Type B pancreatic cell (in vitro differentiated cells): ENCODE measurements around the gene FXYD7. TPM values are rescaled to one million over a fixed set of nuclear protein-coding genes. Genes with fewer than 3 reads are reported as not detected.

ENCODE experiments used
- DNase-seq: peaks from one replicate; pipeline ENCODE4 v3.0.0; 2021; ENCODE audit warnings: mixed read lengths; ENCODE audit not compliant: unreplicated experiment; ENCODE audit errors: extremely low spot score
- H3K27ac Mint-ChIP-seq: 2 replicates; pipeline ENCODE4 v1.8.0; 2021; ENCODE audit warnings: mild to moderate bottlenecking, mixed read lengths
- H3K27me3 Mint-ChIP-seq: 2 replicates; pipeline ENCODE4 v1.8.0; 2021; ENCODE audit warnings: mixed read lengths
- H3K36me3 Mint-ChIP-seq: 2 replicates; pipeline ENCODE4 v1.8.0; 2021; ENCODE audit warnings: mixed read lengths
- H3K4me1 Mint-ChIP-seq: one replicate; pipeline ENCODE4 v1.8.0; 2021; ENCODE audit warnings: mixed read lengths; ENCODE audit not compliant: unreplicated experiment
- H3K4me3 Mint-ChIP-seq: 2 replicates; pipeline ENCODE4 v1.8.0; 2021; ENCODE audit warnings: mild to moderate bottlenecking, mixed read lengths
- H3K9me3 Mint-ChIP-seq: 2 replicates; pipeline ENCODE4 v1.8.0; 2021; ENCODE audit warnings: mixed read lengths
- total RNA-seq: library from RNA; stranded (reverse); gene quantifications from 2 replicates; pipeline ENCODE4 v1.2.1, GENCODE V29; 2021; ENCODE audit warnings: low replicate concordance
- TF ChIP-seq, protein P1 (sequence below): fragments of 200-600 bp; sonication (generic); conservative IDR thresholded peaks from 2 replicates; pipeline ENCODE4 v1.5.0; 2021; ENCODE audit warnings: antibody characterized with exemption, mild to moderate bottlenecking

Gene FXYD7
- total RNA-seq, 1 donor from 2014 or later: 1.5 TPM

DNA sequence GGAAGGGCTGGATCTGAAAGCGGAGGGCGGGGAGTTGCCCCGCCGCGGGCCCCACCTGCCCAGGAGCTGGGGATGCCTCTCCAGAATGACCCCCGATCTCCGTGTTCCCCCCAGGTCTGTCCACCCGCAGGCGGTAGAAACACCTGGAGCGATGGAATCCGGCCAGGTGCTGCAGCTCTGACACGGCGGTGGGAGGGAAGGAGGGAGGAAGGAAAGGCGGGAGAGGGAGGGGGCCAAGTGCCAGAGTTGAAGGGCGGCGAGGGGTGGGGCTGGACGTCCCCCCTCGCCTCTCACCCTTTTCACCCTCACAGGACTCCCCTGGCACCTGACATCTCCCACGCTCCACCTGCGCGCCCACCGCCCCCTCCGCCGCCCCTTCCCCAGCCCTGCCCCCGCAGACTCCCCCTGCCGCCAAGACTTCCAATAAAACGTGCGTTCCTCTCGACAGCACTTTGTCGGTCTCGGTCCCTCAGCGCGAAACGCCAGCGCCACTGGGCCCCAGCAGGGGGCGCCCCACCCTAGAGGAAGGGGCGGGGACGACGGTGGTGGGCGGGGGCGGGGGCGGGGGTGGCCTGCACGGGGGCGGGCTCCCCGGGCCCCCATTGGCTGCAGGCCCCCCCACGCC is 337 bp upstream of the FXYD7 start:
- no peak overlapping the region for H3K27ac Mint-ChIP-seq
- H3K4me3 Mint-ChIP-seq: peak overlapping the region; percentile 52
- no peak for DNase-seq
- H3K36me3 Mint-ChIP-seq: no peaks in the 10 kb centered on the region
- TF ChIP-seq, protein P1, sequence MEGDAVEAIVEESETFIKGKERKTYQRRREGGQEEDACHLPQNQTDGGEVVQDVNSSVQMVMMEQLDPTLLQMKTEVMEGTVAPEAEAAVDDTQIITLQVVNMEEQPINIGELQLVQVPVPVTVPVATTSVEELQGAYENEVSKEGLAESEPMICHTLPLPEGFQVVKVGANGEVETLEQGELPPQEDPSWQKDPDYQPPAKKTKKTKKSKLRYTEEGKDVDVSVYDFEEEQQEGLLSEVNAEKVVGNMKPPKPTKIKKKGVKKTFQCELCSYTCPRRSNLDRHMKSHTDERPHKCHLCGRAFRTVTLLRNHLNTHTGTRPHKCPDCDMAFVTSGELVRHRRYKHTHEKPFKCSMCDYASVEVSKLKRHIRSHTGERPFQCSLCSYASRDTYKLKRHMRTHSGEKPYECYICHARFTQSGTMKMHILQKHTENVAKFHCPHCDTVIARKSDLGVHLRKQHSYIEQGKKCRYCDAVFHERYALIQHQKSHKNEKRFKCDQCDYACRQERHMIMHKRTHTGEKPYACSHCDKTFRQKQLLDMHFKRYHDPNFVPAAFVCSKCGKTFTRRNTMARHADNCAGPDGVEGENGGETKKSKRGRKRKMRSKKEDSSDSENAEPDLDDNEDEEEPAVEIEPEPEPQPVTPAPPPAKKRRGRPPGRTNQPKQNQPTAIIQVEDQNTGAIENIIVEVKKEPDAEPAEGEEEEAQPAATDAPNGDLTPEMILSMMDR: peak; percentile 81
- peaks cover 59% of the 10 kb centered on the region for H3K27me3 Mint-ChIP-seq
- peaks cover 27% of the 10 kb centered on the region for H3K4me1 Mint-ChIP-seq
- H3K9me3 Mint-ChIP-seq: no peaks in the 10 kb centered on the region

DNA sequence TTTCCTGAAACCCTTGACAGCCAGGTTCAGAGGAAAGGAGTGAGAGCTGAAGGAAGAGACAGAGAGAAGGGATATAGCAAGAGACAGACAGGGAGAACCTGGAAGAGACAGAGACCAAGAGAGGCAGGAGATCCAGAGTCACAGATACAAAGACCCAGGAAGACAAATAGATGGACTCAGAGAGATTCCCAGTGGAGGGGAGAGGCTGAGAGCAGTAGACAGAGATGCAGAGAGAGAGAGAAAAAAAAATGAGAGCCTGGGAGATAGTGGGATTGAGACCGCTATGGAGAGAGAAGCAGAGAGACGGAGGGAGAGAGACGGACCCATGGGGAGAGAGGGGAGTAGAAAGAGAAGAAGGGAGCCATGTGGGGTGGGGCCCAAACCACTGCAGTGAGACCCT is 763 bp downstream of the FXYD7 start:
- Mint-ChIP-seq H3K36me3 (no peaks in the 10 kb centered on the region), H3K27me3 (peaks cover 55% of the 10 kb centered on the region), H3K9me3 (no peaks in the 10 kb centered on the region), H3K4me3 (no peak overlapping the region), H3K27ac (no peak overlapping the region), H3K4me1 (peaks cover 21% of the 10 kb centered on the region)
- DNase-seq: no peak
- TF ChIP-seq, protein P1: no peak

DNA sequence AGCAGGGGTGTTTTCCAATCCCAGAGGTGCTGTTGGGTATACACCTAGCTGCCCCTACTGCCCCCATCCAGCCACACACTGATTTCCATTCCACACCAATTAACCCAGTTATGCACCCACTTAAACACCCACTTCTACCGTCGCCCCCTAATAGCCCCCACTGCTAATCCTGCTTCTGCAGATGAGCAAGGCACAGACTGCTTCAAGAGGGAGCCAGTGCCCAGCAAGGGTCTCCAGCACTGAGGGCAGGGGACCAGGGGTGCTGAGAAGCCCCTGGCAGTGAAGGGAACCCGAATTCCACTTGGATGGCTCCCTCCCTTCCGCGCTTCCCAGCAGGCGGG is 1.2 kb downstream of the FXYD7 start:
- Mint-ChIP-seq H3K36me3 (no peaks in the 10 kb centered on the region), H3K4me1 (peaks cover 21% of the 10 kb centered on the region), H3K27ac (no peak overlapping the region), H3K4me3 (no peak overlapping the region), H3K9me3 (no peaks in the 10 kb centered on the region), H3K27me3 (peaks cover 55% of the 10 kb centered on the region)
- TF ChIP-seq, protein P1: no peak
- no peak for DNase-seq

GRCh38 chr19:35144600-35145436 is 1.8 kb downstream of the FXYD7 start:
- TF ChIP-seq, protein P1: no peak
- Mint-ChIP-seq H3K9me3 (no peaks in the 10 kb centered on the region), H3K27ac (peak overlapping the region; percentile 26), H3K4me1 (peaks cover 21% of the 10 kb centered on the region), H3K4me3 (no peak overlapping the region), H3K36me3 (no peaks in the 10 kb centered on the region), H3K27me3 (peaks cover 58% of the 10 kb centered on the region)
- peak; percentile 80 for DNase-seq

- Mint-ChIP-seq H3K36me3 (no peaks in the 10 kb centered on the region), H3K27ac (no peak overlapping the region), H3K9me3 (no peaks in the 10 kb centered on the region), H3K4me1 (peaks cover 8% of the 10 kb centered on the region), H3K27me3 (peaks cover 61% of the 10 kb centered on the region), H3K4me3 (no peak overlapping the region)
- TF ChIP-seq, protein P1: no peak
- DNase-seq: no peak
Observed at GRCh38 chr19:35146746-35147459, 3.8 kb downstream of the FXYD7 start.
